ENCODE results near the gene PRR14.

DNA sequence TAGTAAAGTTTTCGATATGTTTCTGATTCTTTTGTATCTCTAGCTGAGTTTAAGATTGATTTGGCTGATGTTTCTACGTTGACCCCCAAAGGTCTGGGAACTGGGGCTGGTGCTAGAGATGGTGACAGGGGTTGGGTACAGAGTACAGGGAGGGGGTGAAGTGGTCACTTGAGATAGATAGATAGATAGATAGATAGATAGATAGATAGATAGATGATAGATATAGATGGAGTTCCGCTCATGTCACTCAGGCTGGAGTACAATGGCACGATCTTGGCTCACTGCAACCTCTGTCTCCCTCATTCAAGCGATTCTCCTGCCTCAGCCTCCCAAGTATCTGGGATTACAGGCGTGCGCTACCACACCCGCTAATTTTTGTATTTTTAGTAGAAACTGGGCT, 5.6 kb downstream of the PRR14 start:
- TF ChIP-seq, protein P1, sequence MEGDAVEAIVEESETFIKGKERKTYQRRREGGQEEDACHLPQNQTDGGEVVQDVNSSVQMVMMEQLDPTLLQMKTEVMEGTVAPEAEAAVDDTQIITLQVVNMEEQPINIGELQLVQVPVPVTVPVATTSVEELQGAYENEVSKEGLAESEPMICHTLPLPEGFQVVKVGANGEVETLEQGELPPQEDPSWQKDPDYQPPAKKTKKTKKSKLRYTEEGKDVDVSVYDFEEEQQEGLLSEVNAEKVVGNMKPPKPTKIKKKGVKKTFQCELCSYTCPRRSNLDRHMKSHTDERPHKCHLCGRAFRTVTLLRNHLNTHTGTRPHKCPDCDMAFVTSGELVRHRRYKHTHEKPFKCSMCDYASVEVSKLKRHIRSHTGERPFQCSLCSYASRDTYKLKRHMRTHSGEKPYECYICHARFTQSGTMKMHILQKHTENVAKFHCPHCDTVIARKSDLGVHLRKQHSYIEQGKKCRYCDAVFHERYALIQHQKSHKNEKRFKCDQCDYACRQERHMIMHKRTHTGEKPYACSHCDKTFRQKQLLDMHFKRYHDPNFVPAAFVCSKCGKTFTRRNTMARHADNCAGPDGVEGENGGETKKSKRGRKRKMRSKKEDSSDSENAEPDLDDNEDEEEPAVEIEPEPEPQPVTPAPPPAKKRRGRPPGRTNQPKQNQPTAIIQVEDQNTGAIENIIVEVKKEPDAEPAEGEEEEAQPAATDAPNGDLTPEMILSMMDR (IDR thresholded peaks at IDR 0.05) = no peak
- TF ChIP-seq POLR2AphosphoS5 (IDR thresholded peaks at IDR 0.05) (no peak), POLR2A (IDR thresholded peaks at IDR 0.05) (no peak)

Measured in prostate gland (tissue), 2 donors.